HepG2 (cell line): ENCODE results near the gene RCAN2. TPM values are rescaled to one million over a fixed set of nuclear protein-coding genes. Genes with fewer than 3 reads are reported as not detected.
A peak's percentile ranks its signal among the peaks of the same experiment; 100 is the strongest.

Experiments used
- ATAC-seq: fragments of 200-7000 bp; cut with Tn5 transposase; 3 replicates; pipeline ENCODE4 v1.9.1; 2020; ENCODE audit warnings: mild to moderate bottlenecking, moderate library complexity
- BruUV-seq: library from RNA; stranded (reverse); fragments of 400-500 nt; replicated peaks from 2 replicates; lab custom pipeline; 2021; lab: Mats Ljungman, UMichigan
- CTCF ChIA-PET: fragments of 300-600 bp; formaldehyde crosslinking; extraction: SDS; loops from one replicate; lab custom pipeline; 2021; ENCODE audit warnings: low total read pairs, inconsistent platforms, low intra/inter-chr PET ratio; lab: Yijun Ruan, JAX
- POLR2A ChIA-PET: fragments of 350-600 bp; sonication (Branson Sonifier 250); formaldehyde crosslinking; loops from one replicate; lab custom pipeline; 2020; ENCODE audit warnings: antibody characterized with exemption, inconsistent platforms; lab: Yijun Ruan, JAX
- DNase-seq: peaks from one replicate; pipeline ENCODE4 v3.0.0-alpha.2; 2015; ENCODE audit warnings: low spot score
- FAIRE-seq: peaks from 3 replicates; lab custom pipeline; 2011; peaks lifted over from hg19 to GRCh38; lab: Jason Lieb, UNC
- H2AFZ ChIP-seq: one replicate; pipeline ENCODE4 v1.6.1; 2011; ENCODE audit warnings: low read length, inconsistent platforms
- H3K27ac ChIP-seq: fragments of 300-600 bp; 3 replicates; pipeline ENCODE4 v1.8.0; 2011; ENCODE audit warnings: mixed run types, mild to moderate bottlenecking, mixed read lengths, low read length, inconsistent platforms; ENCODE audit not compliant: insufficient read depth; ENCODE audit errors: extremely low read length
- H3K27me3 ChIP-seq, 2 experiments: fragments of 200-600 bp in 1 of 2; 2 replicates in 1 of 2; 3 replicates in 1 of 2; pipeline versions ENCODE4 v1.6.0 to v1.8.0; 2011; ENCODE audit warnings: low read length in 2 of 2, mild to moderate bottlenecking in 2 of 2, moderate library complexity in 2 of 2, inconsistent platforms in 1 of 2; ENCODE audit not compliant: insufficient read depth in 2 of 2, control insufficient read depth in 1 of 2
- H3K36me3 ChIP-seq, 2 experiments: fragments of 200-600 bp in 1 of 2; replicated peaks in 1 of 2; 2 replicates in 1 of 2; 3 replicates in 1 of 2; pipeline versions ENCODE4 v1.5.1 to v1.8.0; 2011; ENCODE audit warnings: low read length in 2 of 2, inconsistent platforms in 1 of 2; ENCODE audit not compliant: insufficient read depth in 2 of 2, control insufficient read depth in 1 of 2
- H3K4me1 ChIP-seq: 2 replicates; pipeline ENCODE4 v1.5.1; 2012; ENCODE audit warnings: low read length, inconsistent platforms; ENCODE audit not compliant: insufficient read depth
- H3K4me2 ChIP-seq: 2 replicates; pipeline ENCODE4 v1.6.0; 2011; ENCODE audit warnings: low read depth, low read length, inconsistent platforms
- H3K4me3 ChIP-seq, 3 experiments: fragments of 200-600 bp in 1 of 3; sonication (generic), shearing (Covaris generic) in 1 of 3; replicated peaks in 1 of 3; 2 replicates each; pipeline ENCODE4 v1.5.1; 2011 to 2016; ENCODE audit warnings: low read length in 3 of 3, inconsistent platforms in 2 of 3, low read depth in 2 of 3, mild to moderate bottlenecking in 2 of 3, control low read depth in 1 of 3, mixed read lengths in 1 of 3; ENCODE audit not compliant: insufficient read depth in 1 of 3
- H3K79me2 ChIP-seq: one replicate; pipeline ENCODE4 v1.6.1; 2011; ENCODE audit warnings: low read length, inconsistent platforms; ENCODE audit not compliant: insufficient read depth
- H3K9ac ChIP-seq: 2 replicates; pipeline ENCODE4 v1.6.0; 2011; ENCODE audit warnings: mild to moderate bottlenecking, low read depth, low read length, inconsistent platforms; ENCODE audit not compliant: insufficient read depth
- H3K9me3 ChIP-seq: 2 replicates; pipeline ENCODE4 v1.5.1; 2012; ENCODE audit warnings: mild to moderate bottlenecking, low read length
- H4K20me1 ChIP-seq: 2 replicates; pipeline ENCODE4 v1.6.0; 2011; ENCODE audit warnings: inconsistent platforms, mild to moderate bottlenecking, low read length, moderate library complexity; ENCODE audit not compliant: insufficient read depth
- STAG1 ChIP-seq: sonication (generic); formaldehyde crosslinking; IDR thresholded peaks from 2 replicates; pipeline ENCODE4 v1.4.0; 2020; ENCODE audit warnings: missing genetic modification reagents
- ZNF501 ChIP-seq: sonication (generic); formaldehyde crosslinking; IDR thresholded peaks from 2 replicates; pipeline ENCODE4 v1.5.1; 2020; ENCODE audit warnings: mild to moderate bottlenecking, moderate library complexity, missing genetic modification reagents
- ZNF589 ChIP-seq: sonication (generic); formaldehyde crosslinking; conservative IDR thresholded peaks from 2 replicates; pipeline ENCODE4 v1.8.0; 2022; ENCODE audit warnings: mild to moderate bottlenecking, moderate library complexity, missing genetic modification reagents
- ZNF616 ChIP-seq: sonication (generic); formaldehyde crosslinking; IDR thresholded peaks from 2 replicates; pipeline ENCODE4 v1.5.0; 2020; ENCODE audit warnings: low read depth, mild to moderate bottlenecking, missing genetic modification reagents
- WGBS: methylation state at CpG from one replicate; pipeline ENCODE4 v1.1.6; 2017; ENCODE audit warnings: low lambda C conversion rate; 5-methylcytosine and 5-hydroxymethylcytosine counted together
- in situ Hi-C: cut with HindIII; loops from 2 replicates; pipeline ENCODE4 v1.10.0; 2017; ENCODE audit warnings: low pct_unique_long_range_greater_than_20kb; ENCODE audit not compliant: extremely low pct_ligation_motif_present
- intact Hi-C: fragments of 100-400 bp; cut with micrococcal nuclease; formaldehyde crosslinking; loops from one replicate; pipeline ENCODE4 v1.10.0; 2022; ENCODE audit not compliant: unreplicated experiment
- polyA plus RNA-seq, 8 experiments: library from polyadenylated mRNA; depleted of rRNA in 3 of 8; stranded (reverse) in 7 of 8; unstranded in 1 of 8; fragments of >200 nt; fragmentation: Illumina TruSeq in 4 of 8; extraction: Trizol in 4 of 8; gene quantifications; 2 replicates each; pipeline versions ENCODE4 v1.2.1 to v1.2.3, GENCODE V29; 2011 to 2016; ENCODE audit warnings: low read depth in 4 of 8, missing spikeins in 1 of 8, mixed read lengths in 1 of 8; ENCODE audit not compliant: insufficient read depth in 1 of 8
- total RNA-seq, 5 experiments: library from RNA; depleted of rRNA; stranded (reverse); fragments of >200 nt; fragmentation: Illumina TruSeq; extraction: Trizol; gene quantifications; 2 replicates each; pipeline ENCODE4 v1.2.3, GENCODE V29; 2016; ENCODE audit warnings: low read depth in 1 of 5

RCAN2 gene
- total and polyA plus RNA-seq, 2 of the 13 experiments (the other 11 are each of a cell fraction or from before 2014, with no cell fraction given): not detected

DNA sequence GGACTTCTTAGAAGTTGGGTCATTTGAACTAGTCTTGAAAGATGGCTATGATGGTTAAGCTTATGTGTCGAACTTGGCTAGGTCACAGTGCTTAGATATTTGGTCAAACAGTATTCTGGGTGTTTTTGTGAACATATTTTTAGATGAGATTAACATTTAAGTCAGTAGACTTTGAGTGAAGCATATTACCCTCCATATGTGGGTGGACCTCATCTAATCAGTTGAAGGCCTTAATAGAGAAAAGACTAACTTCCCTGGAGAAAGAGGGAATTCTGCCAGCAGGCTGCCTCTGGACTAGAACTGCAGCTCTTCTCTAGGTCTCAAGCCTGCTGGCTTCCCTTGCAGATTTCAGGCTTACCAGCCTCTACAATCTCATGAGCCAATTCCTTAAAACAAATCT is 76.9 kb downstream of the RCAN2 start:
- Histone ChIP-seq H3K4me3 (no peak overlapping the region), H3K9me3 (no peaks in the 10 kb centered on the region), H3K79me2 (no peaks in the 10 kb centered on the region), H3K27me3 (no peaks in the 10 kb centered on the region), H3K36me3 (no peaks in the 10 kb centered on the region), H2AFZ (no peak overlapping the region), H3K27ac (no peak overlapping the region), H3K4me1 (no peaks in the 10 kb centered on the region), H4K20me1 (no peaks in the 10 kb centered on the region), H3K9ac (no peak overlapping the region), H3K4me2 (no peak overlapping the region)
- TF ChIP-seq ZNF589 (CRISPR knock-in tag): no peak
- no peak for TF ChIP-seq ZNF616 (CRISPR knock-in tag)
- in situ Hi-C loops (loop anchor here (5.0 kb wide), 2 partner anchors 192 to 322 kb away; no protein-coding TSS in a partner anchor), intact Hi-C loops (no loop called here)
- FAIRE-seq (no peak), ATAC-seq (no peak), DNase-seq (no peak)
- WGBS: 0% methylated on average over 1 of the region's 1 CpG
- CTCF ChIA-PET: no interaction called here
- BruUV-seq: no TSS peak
- POLR2A ChIA-PET: no interaction called here

DNA sequence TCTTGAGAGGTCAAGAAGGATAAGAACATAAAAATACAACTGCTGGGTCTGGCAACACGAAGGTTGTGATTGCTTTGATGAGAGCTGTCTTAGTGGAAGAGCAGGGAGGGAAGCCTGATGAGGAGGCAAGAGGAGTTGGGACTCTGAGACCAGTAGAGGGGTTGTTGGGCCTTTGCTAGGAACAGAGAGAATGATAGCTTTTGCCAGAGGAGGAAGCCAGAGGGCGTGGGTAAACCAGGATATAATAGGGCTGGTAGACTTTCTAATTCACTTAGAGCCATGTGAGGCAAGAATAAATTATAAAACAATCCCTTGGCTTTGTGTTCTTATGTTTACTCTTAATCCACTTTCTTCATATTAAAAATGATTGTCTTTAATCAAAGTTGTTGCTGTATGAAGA is 78.6 kb downstream of the RCAN2 start:
- Histone ChIP-seq H3K27ac (no peak overlapping the region), H3K4me1 (no peaks in the 10 kb centered on the region), H3K4me2 (no peak overlapping the region), H4K20me1 (no peaks in the 10 kb centered on the region), H3K79me2 (no peaks in the 10 kb centered on the region), H3K4me3 (no peak overlapping the region), H3K9me3 (no peaks in the 10 kb centered on the region), H3K27me3 (no peaks in the 10 kb centered on the region), H2AFZ (no peak overlapping the region), H3K36me3 (no peaks in the 10 kb centered on the region), H3K9ac (no peak overlapping the region)
- DNase-seq (no peak), ATAC-seq (no peak), FAIRE-seq (no peak)
- ChIA-PET POLR2A (no interaction called here), CTCF (no interaction called here)
- in situ Hi-C loops: loop anchor here (5.0 kb wide), 2 partner anchors 190 to 320 kb away; no protein-coding TSS in a partner anchor
- TF ChIP-seq STAG1 (CRISPR knock-in tag) (0 out of 2 replicates have a peak, but pooled peaks have one; percentile 4), ZNF501 (CRISPR knock-in tag) (no peak)
- intact Hi-C loops: no loop called here
- BruUV-seq: no TSS peak
- WGBS: 0% methylated on average over 2 of the region's 2 CpGs
